ENCODE data around the gene MTHFD1.

The MTHFD1 gene

GRCh38 chr14:64407329-64407728, 19.2 kb downstream of the MTHFD1 start:
- no peak for DNase-seq (ENCODE audit: low spot score)

DNA sequence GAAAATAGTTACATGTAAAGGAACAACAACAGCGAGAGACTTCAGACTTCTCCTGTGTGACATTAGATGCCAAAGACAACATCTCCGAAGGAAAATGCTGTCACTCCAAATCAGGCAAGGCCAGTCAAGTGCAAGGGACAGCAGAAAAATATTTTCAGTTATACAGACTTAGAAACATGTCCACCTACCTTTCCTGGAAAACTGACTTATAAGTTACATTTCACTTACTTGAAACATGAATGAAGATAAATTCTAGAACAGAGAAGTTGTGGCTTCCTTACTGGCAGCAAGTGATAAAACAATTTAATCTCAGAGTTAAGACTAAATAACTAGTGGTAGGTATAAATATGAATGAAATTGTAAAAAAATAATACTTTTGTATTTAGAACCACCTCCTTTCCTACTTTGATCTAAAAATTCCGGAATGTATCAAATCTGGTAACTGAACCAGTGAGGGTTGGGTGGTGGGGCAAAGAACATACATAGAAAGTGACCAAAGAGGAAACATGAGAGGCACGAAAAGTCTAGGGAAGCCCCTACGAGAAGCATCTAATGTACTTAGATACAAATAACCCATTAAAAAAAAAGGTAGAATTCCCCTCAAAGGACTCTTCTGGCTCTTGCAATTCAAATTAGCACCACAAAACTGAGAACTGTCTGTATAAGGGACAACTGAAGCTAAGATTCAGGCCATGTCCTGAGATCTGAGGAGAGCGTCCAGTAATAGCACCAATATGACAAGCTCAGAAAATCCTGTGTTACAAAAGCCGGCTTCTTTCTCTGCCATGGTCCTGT, 21.2 kb downstream of the MTHFD1 start:
- DNase-seq (ENCODE audit: low spot score) = no peak

DNA sequence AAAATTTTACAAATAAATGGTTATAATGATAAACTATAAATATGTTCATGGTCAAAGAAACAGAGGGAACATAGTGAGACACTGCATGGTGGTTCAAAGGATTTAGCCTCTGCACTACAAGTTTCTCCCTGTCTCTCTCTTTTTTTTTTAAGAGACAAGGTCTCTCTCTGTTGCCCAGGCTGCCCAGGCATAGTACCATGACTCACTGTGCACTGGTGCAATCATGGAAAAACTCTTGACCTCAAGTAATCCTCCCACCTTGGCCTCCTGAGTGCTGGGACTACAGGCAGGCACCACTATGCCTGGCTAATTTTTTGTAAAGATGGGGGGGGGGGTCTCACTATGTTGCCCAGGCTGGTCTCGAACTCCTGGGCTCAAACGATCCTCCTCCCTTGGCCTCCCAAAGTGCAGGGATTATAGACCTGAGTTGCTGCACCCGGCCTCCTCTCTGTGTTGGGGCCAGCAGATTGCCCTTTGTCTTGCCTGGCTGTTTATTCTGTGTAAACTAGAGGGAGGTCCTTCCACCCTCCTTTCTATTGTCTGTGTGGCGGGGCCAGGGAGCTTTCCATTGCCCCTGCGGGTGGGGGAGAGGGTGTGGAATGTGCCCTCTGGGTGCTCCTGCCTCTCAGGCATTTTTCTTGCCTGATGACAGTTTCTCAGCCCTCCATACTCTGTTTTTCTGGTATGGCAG, 22.1 kb downstream of the MTHFD1 start:
- no peak for DNase-seq (ENCODE audit: low spot score)

GRCh38 chr14:64411001-64411400, 22.8 kb downstream of the MTHFD1 start:
- DNase-seq (ENCODE audit: low spot score) = no peak

DNA sequence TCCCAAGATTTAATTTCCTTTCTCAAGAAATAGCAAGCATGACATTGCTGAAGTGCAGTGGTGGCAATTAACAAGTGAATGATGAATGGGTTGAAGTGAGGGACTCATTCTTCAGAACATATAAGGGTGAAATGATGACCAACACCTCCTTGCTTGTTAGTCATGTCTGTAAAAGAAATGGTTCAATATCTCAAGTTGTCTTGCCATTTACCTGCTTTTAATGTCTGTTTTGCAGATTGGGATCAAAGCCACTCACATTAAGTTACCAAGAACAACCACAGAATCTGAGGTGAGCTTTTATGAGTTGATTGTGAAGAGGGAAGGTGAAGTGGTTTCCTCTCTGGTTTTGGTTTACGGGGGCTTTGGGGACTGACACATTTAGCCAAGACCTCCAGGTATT, 24.1 kb downstream of the MTHFD1 start:
- DNase-seq (ENCODE audit: low spot score) = no peak

- DNase-seq (ENCODE audit: low spot score) = no peak
These were observed 28.3 kb downstream of the MTHFD1 start for GRCh38 chr14:64416348-64416932.

DNA sequence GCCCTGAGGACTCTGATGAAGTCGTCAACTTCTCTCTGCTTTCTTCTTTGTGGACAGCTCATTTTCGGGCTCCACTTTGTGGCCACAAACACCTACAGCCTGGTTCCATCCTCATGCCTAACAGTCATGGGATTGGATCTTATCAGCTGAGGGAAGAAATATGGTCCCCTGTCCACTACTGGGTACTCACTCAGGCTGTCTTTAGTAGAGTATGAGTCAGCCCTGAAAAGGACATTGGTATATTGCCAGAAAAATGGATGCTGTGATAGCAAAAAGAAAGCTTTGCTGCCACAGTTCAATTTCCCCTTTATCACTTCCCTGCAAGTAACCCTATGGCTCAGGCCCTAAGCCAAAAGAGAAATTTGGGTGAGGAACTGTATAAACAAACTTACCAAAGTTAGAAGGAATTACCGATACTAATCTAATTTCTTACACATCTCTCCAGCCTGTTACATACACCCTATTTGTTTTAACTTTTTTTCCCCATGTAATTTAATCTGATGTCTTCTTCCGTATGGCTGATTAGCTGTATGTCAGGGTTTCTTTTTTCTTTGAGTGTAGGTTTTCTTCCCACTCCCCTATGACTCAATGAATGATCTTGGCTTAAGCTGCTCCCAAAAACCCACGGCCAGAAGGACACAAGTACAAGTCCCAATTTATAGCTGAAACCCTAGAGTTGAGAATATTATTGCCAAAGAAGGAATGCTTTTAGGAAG, 29.1 kb downstream of the MTHFD1 start:
- peak; percentile 25 for DNase-seq (ENCODE audit: low spot score)

GRCh38 chr14:64417771-64418125, 29.6 kb downstream of the MTHFD1 start:
- no peak for DNase-seq (ENCODE audit: low spot score)

GRCh38 chr14:64419003-64419402, 30.9 kb downstream of the MTHFD1 start:
- no peak for DNase-seq (ENCODE audit: low spot score)

GRCh38 chr14:64421166-64421565, 33.0 kb downstream of the MTHFD1 start:
- DNase-seq (ENCODE audit: low spot score) = peak; percentile 79

DNA sequence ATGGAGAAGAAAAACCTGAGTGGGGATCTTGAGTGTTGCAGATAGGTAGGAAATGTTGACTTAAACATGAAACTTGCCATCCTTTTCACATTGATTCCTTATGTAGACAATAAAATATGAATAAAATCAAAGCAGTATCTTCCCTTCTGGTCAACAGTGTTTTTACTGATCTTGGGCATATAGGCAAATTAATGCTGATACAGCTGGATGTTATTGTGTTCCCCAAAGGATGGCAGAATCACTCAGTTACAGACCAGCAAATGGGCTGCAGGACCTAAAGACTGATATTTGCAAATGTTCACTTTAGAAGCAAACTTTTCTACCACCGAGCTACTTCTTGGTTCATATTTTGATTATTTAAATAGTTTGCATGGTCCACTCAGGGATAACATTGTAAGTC, 33.9 kb downstream of the MTHFD1 start:
- no peak for DNase-seq (ENCODE audit: low spot score)

DNA sequence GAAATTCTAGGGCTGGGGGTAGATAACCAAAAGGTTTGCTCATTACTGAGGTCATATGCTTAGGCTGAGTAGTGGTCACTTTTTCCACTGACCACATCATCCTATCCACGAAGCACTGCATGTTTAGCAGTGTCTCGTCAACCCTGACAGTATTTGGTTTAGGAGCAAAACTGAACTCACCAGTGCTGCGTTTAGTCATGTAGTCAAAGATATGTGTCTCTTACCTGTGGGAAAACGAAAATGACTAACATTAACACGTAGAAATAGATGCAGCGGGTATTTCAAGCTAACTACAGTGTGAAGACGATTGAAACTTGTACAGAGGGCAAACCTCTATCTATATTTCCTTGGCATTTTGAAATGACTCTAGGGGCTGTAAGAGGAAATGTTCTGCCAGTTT, 34.6 kb downstream of the MTHFD1 start:
- no peak for DNase-seq (ENCODE audit: low spot score)

- no peak for DNase-seq (ENCODE audit: low spot score)
These were observed 35.8 kb downstream of the MTHFD1 start for GRCh38 chr14:64423987-64424386.

DNA sequence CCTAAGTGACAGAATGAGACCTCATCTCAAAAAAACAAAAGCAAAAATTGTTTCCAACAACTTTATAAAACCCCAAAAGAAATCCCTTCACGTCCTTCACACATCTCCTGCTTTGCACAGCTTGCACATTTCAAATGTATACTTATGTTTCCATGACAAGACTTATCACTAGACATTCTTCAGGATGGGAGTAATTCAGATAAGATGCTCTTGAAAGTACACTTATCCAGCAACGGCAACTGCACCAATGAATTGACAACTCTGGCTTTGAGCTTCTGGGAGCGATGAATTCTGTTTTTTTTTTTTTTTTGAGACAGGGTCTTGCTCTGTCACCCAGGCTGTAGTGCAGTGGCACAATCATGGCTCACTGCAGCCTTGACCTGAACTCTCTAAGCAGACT, 46.4 kb downstream of the MTHFD1 start:
- DNase-seq (ENCODE audit: low spot score) = no peak

DNA sequence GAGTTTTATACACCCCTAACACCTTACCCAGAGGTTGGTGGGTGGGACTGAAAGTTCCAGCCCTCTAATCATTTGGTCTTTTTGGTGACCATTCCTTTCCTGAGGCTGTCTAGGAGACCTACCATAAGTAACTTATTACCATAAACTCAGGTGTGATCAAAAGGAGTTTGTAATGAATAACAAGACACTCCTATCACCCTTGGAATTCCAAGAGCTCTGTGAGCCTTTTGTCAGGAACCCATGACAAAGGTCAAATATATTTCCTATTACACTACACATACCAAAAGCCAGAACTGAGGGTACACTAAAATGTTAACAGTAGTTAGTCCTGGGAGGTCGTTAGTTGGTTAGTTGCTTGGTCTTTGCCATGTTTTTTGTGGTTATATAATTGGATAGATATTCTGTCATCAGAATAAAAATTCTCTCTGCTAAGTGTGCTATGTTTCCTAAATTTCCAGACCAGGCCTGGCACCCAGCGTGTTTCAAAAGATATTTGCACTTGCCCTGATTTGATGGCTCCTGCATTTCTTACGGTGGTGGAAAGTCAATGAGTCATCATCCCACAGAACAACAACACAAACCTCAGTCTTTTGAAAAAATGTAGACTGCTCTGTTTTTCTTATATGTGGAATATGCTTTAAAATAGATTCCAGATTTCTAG, 50.2 kb downstream of the MTHFD1 start:
- DNase-seq (ENCODE audit: low spot score) = peak; percentile 50

DNA sequence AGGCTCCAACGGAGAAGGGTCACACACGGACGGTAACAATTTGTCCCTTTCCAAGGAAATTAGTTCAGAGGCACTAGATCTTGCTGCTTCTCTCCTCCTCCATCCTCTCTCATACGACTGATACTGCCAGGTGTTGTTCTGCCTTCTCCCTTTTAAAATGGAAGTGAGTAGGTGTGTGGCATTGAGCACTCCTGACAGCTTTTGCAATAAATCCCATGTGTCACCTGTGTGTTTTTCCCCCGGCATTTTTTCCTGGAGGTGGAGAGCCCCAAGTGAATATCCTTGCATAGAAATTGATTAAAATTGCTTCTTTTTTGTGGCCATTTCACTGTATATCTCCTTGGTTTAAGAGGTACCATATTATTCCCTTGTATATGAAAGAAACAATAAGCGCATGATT, 51.0 kb downstream of the MTHFD1 start:
- DNase-seq (ENCODE audit: low spot score) = no peak

DNA sequence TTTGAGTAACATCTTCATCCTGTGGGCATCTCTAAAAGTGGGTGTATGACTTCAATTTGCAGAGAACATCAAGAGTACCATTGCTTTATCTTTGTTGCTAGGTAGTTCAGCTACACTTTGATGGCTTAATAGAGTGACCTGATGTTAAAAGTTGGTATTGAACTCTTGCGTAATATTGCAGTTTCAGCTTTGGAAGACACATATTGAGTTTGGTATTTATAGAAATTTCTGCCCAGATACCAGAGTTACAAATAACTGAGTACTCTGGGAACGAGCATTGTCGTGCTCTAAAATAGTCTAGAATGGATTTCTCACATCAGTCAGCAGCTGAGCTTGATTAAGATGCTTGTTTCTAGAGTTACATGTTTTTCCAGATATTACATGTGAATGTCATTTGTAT, 52.3 kb downstream of the MTHFD1 start:
- DNase-seq (ENCODE audit: low spot score) = no peak

- DNase-seq (ENCODE audit: low spot score) = no peak
These were observed 54.3 kb downstream of the MTHFD1 start for GRCh38 chr14:64442300-64442988.

DNA sequence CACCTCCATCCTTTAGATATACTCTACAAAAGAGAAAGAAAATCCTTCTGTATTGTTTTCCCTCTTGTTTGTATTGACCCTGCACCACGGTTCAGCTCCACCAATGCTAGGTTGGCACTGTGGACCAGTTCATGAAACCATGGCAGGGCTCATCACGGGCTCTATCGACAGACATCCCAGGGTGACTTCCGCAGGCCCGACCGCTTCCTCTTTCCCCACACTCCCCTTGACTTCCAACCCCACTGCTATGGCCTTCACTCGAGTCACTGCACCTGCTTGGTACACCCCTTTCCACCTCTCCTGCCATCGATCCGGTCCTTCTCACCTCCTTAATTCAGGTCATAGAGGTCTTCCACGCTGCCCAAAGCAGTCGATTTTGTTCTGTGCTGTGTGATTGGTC, 56.0 kb downstream of the MTHFD1 start:
- DNase-seq (ENCODE audit: low spot score) = no peak

GRCh38 chr14:64444984-64445845, 57.1 kb downstream of the MTHFD1 start:
- peak; percentile 63 for DNase-seq (ENCODE audit: low spot score)

Data from COLO829 (cell line).